Right lobe of liver (tissue), 6 donors: ENCODE measurements around the gene MFSD6L. TPM values are rescaled to one million over a fixed set of nuclear protein-coding genes. Genes with fewer than 3 reads are reported as not detected.

Experiments
- ATAC-seq, 4 donors: fragments of 200-7000 bp; cut with Tn5 transposase; one replicate each; pipeline ENCODE4 v1.9.1; 2020; ENCODE audit warnings: mild to moderate bottlenecking in 4 of 4, moderate library complexity in 4 of 4
- DNase-seq, 3 donors: peaks; one replicate each; pipeline ENCODE4 v3.0.0-alpha.2; 2020
- H3K27ac ChIP-seq, 3 donors: fragments of 200-600 bp; one replicate each; pipeline ENCODE4 v1.8.0; 2022
- H3K27me3 ChIP-seq, 2 donors: fragments of 200-600 bp; one replicate each; pipeline ENCODE4 v1.8.0; 2022
- H3K36me3 ChIP-seq, 4 donors: fragments of 200-600 bp; sonication (generic) in 1 of 4; one replicate each; pipeline versions ENCODE4 v1.5.1 to v1.8.0; 2017 to 2022; ENCODE audit warnings: control low read depth in 1 of 4
- H3K4me1 ChIP-seq, 4 donors: fragments of 200-600 bp; sonication (generic) in 1 of 4; one replicate each; pipeline versions ENCODE4 v1.5.1 to v1.8.0; 2017 to 2022; ENCODE audit warnings: control low read depth in 1 of 4
- H3K4me3 ChIP-seq, 3 donors: fragments of 200-600 bp; one replicate each; pipeline ENCODE4 v1.8.0; 2022
- H3K9me3 ChIP-seq, 4 donors: fragments of 200-600 bp; sonication (generic) in 1 of 4; one replicate each; pipeline versions ENCODE4 v1.5.1 to v1.8.0; 2017 to 2022; ENCODE audit warnings: control low read depth in 1 of 4
- CTCF ChIP-seq, 4 donors: fragments of 200-600 bp in 3 of 4; fragments of 450-650 bp in 1 of 4; IDR thresholded peaks; one replicate each; pipeline versions ENCODE4 v1.5.1 to v1.8.0; 2016 to 2022; ENCODE audit warnings: antibody characterized with exemption in 4 of 4, mild to moderate bottlenecking in 2 of 4
- POLR2A ChIP-seq: fragments of 450-650 bp; IDR thresholded peaks from one replicate; pipeline ENCODE4 v1.6.1; 2017; ENCODE audit warnings: antibody characterized with exemption, mild to moderate bottlenecking
- WGBS: methylation state at CpG from one replicate; pipeline ENCODE4 v1.1.6; 2018; ENCODE audit warnings: low coverage, low lambda C conversion rate; ENCODE audit not compliant: insufficient coverage; ENCODE audit errors: missing lambda C conversion rate; 5-methylcytosine and 5-hydroxymethylcytosine counted together
- intact Hi-C, 2 donors: fragments of 100-400 bp; cut with DNase I; formaldehyde crosslinking; loops; one replicate each; pipeline versions ENCODE4 v1.11.2 to v1.14.1; 2022
- total RNA-seq, 6 experiments: library from RNA; depleted of rRNA in 2 of 6; stranded (reverse); fragments of >200 nt in 2 of 6; fragmentation: NEBNext Ultra II Directional in 3 of 6; extraction: Animal tissue kit (Norgen Biotek cat#: 25700) in 3 of 6; gene quantifications; one replicate each; pipeline versions ENCODE4 v1.1.0 to v1.2.4, GENCODE V29; 2016 to 2023
- donor health status: DM: no; HTN: yes; CAD: no.
- donor health status: DM: no; HTN: no; CAD: no.
- donor health status: DM: no; HTN: no; CAD: no.
- donor health status: DM: no; HTN: yes; CAD: no.
- donor health status: DM: no; HTN: yes; CAD: no.

The MFSD6L gene
- total RNA-seq, 6 experiments from 2014 or later: not detected

GRCh38 chr17:8776881-8777280, 22.3 kb downstream of the MFSD6L start:
- no peak overlapping the region for H3K27ac ChIP-seq
- no peak for DNase-seq
- no peaks in the 10 kb centered on the region for H3K4me1 ChIP-seq
- no peak overlapping the region for H3K4me3 ChIP-seq
- no peak for TF ChIP-seq CTCF (IDR thresholded peaks at IDR 0.05)
- TF ChIP-seq POLR2A: no peak
- H3K36me3 ChIP-seq: no peaks in the 10 kb centered on the region
- no peaks in the 10 kb centered on the region for H3K9me3 ChIP-seq
- 45% methylated on average over 1 of the region's 1 CpG for WGBS
- ATAC-seq: no peak
- no peaks in the 10 kb centered on the region for H3K27me3 ChIP-seq
- intact Hi-C loops: no loop called here

DNA sequence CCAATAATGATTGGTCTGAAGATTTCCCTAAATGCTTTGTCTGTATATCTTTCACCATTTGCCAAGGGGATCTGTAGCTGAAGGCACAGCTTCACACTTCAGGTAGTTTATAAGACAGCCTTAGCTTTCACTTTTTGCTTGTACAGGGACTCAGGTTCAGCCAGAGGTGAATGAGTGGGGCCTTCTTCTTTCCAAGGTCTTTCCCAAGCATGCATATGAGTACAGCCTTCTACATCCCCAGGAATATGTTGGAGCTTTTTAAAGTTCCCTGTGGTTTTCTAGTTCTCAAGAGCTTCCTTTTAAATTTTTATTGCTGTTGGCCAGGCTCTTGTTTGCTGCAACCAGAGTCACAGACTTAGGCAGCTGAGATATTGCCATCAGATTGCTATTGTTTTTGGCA, 22.9 kb downstream of the MFSD6L start:
- Histone ChIP-seq H3K4me3 (no peak overlapping the region), H3K27ac (no peak overlapping the region), H3K4me1 (no peaks in the 10 kb centered on the region), H3K36me3 (no peaks in the 10 kb centered on the region), H3K9me3 (no peaks in the 10 kb centered on the region), H3K27me3 (no peaks in the 10 kb centered on the region)
- intact Hi-C loops: no loop called here
- ATAC-seq: no peak
- DNase-seq: no peak
- TF ChIP-seq CTCF (IDR thresholded peaks at IDR 0.05): no peak
- no peak for TF ChIP-seq POLR2A

DNA sequence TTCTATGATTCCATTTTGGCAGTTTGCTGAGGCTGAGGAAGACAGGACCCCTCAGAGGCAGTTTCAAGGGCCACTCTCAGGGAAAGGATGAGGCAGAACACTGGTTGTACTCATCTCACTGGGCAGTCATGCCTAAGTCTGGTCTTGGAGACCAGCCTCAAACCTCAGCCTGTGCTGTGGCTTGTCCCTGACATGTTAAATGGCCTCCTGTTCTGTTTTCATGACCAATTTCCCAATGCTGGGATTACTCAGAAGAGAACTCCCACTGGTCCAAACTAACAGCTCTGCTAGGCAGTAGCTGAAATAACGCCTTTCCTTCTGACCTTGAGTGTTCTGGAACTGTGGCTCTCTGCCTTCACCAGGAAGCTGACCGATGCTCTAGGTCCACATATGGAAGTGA, 32.4 kb downstream of the MFSD6L start:
- Histone ChIP-seq H3K4me3 (no peak overlapping the region), H3K36me3 (no peaks in the 10 kb centered on the region), H3K27me3 (no peaks in the 10 kb centered on the region), H3K9me3 (no peaks in the 10 kb centered on the region), H3K4me1 (no peaks in the 10 kb centered on the region), H3K27ac (no peak overlapping the region)
- ATAC-seq (no peak), DNase-seq (no peak)
- TF ChIP-seq POLR2A (no peak), CTCF (IDR thresholded peaks at IDR 0.05) (no peak)
- 86% methylated on average over 1 of the region's 2 CpGs for WGBS
- intact Hi-C loops: no loop called here

DNA sequence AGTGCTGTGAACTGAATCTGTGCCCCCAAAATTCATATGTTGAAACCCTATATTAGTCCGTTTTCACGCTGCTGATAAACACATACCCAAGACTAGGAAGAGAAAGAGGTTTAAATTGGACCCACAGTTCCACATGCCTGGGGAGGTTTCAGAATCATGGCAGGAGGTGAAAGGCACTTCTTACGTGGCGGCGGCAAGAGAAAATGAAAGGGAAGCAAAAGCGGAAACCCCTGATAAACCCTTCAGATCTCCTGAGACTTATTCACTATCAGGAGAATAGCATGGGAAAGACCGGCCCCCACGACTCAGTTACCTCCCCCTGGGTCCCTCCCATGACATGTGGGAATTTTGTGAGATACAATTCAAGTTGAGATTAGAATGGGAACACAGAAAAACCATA, 37.2 kb downstream of the MFSD6L start:
- intact Hi-C loops: no loop called here
- WGBS: 87% methylated on average over 8 of the region's 8 CpGs
- no peak for ATAC-seq

More for the DNA sequence above, 37.2 kb downstream of the MFSD6L start:
- Histone ChIP-seq H3K27ac (no peak overlapping the region), H3K36me3 (no peaks in the 10 kb centered on the region), H3K27me3 (no peaks in the 10 kb centered on the region), H3K9me3 (no peaks in the 10 kb centered on the region), H3K4me1 (no peaks in the 10 kb centered on the region), H3K4me3 (no peak overlapping the region)
- TF ChIP-seq POLR2A: no peak
- no peak for TF ChIP-seq CTCF (IDR thresholded peaks at IDR 0.05)
- DNase-seq: no peak
